NCI-H2107 treated with DMSO at 0.1 percent for 48 hours (cell line): Measurements from ENCODE around the gene RNF128.
"Not testable (repeated sequence)": the region's sequence is repeated elsewhere in the genome, so short reads cannot be mapped to it uniquely, and the experiment has no call there.

Experiments
- DNase-seq: peaks from one replicate; lab custom pipeline; 2025; ENCODE audit not compliant: unreplicated experiment; lab: John Stamatoyannopoulos, UW

The RNF128 gene

GRCh38 chrX:106742805-106743204, 16.3 kb downstream of the RNF128 start:
- DNase-seq: no peak

- DNase-seq: no peak
Measured at GRCh38 chrX:106748377-106748776, 21.9 kb downstream of the RNF128 start.

GRCh38 chrX:106751407-106751806, 24.9 kb downstream of the RNF128 start:
- no peak for DNase-seq

GRCh38 chrX:106752101-106752678, 25.7 kb downstream of the RNF128 start:
- DNase-seq: no peak

- not testable (repeated sequence) for DNase-seq
Measured at GRCh38 chrX:106769288-106769687, 42.8 kb downstream of the RNF128 start.

GRCh38 chrX:106774981-106775380, 48.5 kb downstream of the RNF128 start:
- no peak for DNase-seq

GRCh38 chrX:106780264-106780663, 53.8 kb downstream of the RNF128 start:
- DNase-seq: no peak

- no peak for DNase-seq
Measured at GRCh38 chrX:106780664-106781377, 54.3 kb downstream of the RNF128 start.

- DNase-seq: no peak
Measured at GRCh38 chrX:106783716-106784115, 57.2 kb downstream of the RNF128 start.

- DNase-seq: no peak
Measured at GRCh38 chrX:106791495-106791894, 65.0 kb downstream of the RNF128 start.

- DNase-seq: no peak
Measured at GRCh38 chrX:106802063-106802387, 75.5 kb downstream of the RNF128 start.

- peak; percentile 35 for DNase-seq
Measured at GRCh38 chrX:106802388-106803275, 76.1 kb downstream of the RNF128 start, which contains the start of gene TBC1D8B. Gene TBC1D8B, plus strand, starts transcription at chrX:106802673. Its CDS starts 181 bp downstream, at chrX:106802854.

- DNase-seq: no peak
Measured at GRCh38 chrX:106811131-106811910, 84.8 kb downstream of the RNF128 start.

GRCh38 chrX:106812930-106813329, 86.4 kb downstream of the RNF128 start:
- not testable (repeated sequence) for DNase-seq

GRCh38 chrX:106814093-106814492, 87.6 kb downstream of the RNF128 start:
- not testable (repeated sequence) for DNase-seq
